HG02571 (cell line): ENCODE results near the gene ZNF614.
"Not testable (repeated sequence)": the region's sequence is repeated elsewhere in the genome, so short reads cannot be mapped to it uniquely, and the experiment has no call there.

Experiments
- ATAC-seq: cut with Tn5 transposase; IDR thresholded peaks from one replicate; pipeline ENCODE4 v1.9.1; 2021; ENCODE audit warnings: mild to moderate bottlenecking, moderate library complexity; ENCODE audit not compliant: unreplicated experiment

The ZNF614 gene

DNA sequence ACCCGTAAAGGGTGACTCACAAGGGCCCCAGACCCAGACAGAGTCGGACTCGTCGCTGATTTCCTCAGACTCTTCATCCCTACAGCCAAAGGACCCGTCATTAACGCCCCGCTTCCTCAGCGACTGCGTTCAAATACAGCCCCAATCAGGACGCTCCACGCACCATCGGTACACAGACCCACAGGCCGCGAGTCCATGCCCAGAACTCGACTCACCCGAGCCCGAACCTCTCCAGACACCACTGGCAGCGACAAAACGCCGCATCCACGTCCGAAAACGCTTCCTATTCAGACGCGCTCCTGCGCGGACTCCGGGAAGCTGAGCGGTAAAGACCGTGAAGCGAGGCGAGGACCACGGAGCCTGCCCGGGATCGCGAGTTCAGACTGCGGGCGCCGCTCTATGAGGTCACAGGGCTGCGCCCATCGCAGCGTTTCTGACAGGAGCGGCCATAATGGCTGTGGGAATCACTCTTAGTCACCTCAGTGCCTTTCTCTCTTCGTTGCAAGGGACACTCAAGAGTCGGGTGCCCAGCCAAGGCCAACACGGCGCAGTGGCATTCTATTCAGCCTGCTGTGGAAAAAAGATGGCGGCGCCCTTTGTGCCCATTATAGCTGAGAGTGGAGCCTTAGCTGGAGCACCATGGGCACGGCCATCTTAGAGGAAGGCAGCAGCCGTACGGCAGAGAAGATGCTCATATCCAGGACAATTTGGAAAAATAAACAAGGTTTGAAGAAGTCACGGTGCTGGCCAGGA lies at the start of gene ZNF614:
Gene ZNF614 (minus strand): TSS at position 353 of the 753 bp plus-strand sequence. CDS start 2,634 bp downstream, outside the sequence.
- ATAC-seq: peak; percentile 92

DNA sequence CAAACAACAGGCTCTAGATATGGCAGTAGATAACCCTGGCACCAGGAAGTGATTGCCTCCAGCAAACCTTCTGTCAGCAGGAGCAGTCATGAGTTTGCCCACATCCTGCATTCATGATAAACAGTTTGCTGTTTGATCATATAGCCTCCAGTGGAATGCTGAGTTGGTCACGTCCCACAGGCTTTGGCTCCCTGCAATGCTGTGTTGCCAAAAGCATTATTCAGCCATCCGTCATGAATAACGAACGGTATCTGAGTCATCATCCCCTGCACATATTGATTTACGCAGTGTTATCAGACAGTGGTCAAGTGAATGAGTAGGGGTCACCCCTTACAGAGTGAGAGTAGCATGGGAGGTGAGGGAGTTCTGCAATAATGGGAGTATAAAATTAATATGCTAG lies 42.3 kb upstream of the ZNF614 start:
- no peak for ATAC-seq

DNA sequence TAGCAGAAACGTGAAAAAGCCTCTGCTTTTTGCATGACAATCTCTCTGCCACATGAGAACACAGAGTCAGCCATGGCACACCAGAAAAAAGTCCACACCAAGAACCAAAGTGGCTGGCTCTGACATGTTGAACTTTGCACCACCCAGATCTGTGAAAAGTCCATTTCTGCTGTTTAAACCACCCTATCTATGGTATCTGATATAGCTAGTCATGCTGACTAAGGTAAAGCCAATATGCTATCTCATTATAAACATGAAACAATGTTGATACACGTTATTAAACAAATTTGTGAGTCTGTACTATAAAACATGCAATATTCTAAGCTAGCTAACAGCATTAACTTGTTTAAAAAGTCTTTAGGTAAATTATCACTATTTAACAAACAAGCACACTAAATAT lies 41.5 kb upstream of the ZNF614 start:
- no peak for ATAC-seq

DNA sequence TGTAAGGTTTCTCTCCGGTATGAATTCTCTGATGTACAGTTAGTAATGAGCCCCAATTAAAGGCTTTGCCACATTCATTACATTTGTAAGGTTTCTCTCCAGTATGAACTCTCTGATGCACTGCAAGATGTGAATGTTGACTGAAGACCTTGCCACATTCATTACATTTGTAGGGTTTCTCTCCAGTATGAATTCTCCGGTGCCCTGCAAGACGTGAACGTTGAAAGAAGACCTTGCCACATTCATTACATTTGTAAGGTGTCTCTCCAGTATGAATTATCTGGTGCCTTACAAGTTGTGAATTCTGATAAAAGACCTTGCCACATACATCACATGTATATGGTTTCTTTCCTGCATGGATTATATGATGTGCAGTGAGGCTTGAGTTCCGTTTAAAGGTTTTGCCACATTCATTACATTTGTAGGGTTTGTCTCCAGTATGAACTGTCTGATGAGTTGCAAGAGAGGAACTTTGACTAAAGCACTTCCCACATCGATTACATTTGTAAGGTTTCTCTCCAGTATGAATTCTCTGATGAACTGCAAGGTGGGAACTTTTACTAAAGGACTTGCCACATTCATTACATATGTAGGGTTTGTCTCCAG lies 38.2 kb upstream of the ZNF614 start:
- no peak for ATAC-seq

DNA sequence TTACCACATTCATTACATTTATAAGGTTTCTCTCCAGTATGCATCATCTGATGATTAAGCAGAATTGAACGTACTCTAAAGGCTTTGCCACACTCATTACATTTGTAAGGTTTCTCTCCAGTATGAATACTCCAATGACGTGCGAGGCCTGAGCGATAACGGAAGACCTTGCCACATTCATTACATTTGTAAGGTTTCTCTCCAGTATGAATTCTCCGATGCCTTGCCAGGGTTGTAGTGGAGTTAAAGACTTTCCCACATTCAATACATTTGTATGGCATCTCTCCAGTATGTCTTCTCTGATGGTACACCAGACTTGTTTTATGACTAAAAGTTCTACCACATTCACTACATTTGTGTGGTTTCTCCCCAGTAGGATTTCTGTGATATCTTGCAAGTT lies 37.2 kb upstream of the ZNF614 start:
- ATAC-seq: no peak

DNA sequence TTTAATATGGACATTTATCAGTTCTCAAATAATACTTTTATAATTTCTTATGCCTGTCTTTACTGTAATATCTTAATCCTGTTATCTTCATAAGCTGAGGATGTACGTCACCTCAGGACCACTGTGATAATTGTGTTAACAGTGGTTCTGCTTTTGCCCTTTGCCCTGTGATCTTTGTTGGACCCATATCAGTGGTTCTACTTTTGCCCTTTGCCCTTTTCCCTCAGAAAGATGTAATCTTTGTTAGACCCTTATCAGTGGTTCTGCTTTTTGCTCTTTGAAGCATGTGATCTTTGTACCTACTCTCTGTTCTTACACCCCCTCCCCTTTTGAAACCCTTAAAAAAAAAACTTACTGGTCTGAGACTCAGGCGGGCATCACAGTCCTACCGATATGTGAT lies 28.3 kb upstream of the ZNF614 start:
- not testable (repeated sequence) for ATAC-seq

DNA sequence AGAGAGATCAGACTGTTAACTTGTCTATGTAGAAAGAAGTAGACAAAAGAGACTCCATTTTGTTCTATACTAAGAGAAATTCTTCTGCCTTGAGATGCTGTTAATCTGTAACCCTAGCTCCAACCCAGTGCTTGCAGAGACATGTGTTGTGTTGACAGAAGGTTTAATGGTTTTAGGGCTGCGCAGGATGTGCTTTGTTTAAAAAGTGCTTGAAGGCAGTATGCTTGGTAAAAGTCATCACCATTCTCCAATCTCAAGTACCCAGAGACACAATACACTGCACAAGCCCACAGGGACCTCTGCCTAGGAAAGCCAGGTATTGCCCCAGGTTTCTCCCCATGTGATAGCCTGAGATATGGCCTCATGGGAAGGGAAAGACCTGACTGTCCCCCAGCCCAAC lies 23.6 kb upstream of the ZNF614 start:
- ATAC-seq: not testable (repeated sequence)

DNA sequence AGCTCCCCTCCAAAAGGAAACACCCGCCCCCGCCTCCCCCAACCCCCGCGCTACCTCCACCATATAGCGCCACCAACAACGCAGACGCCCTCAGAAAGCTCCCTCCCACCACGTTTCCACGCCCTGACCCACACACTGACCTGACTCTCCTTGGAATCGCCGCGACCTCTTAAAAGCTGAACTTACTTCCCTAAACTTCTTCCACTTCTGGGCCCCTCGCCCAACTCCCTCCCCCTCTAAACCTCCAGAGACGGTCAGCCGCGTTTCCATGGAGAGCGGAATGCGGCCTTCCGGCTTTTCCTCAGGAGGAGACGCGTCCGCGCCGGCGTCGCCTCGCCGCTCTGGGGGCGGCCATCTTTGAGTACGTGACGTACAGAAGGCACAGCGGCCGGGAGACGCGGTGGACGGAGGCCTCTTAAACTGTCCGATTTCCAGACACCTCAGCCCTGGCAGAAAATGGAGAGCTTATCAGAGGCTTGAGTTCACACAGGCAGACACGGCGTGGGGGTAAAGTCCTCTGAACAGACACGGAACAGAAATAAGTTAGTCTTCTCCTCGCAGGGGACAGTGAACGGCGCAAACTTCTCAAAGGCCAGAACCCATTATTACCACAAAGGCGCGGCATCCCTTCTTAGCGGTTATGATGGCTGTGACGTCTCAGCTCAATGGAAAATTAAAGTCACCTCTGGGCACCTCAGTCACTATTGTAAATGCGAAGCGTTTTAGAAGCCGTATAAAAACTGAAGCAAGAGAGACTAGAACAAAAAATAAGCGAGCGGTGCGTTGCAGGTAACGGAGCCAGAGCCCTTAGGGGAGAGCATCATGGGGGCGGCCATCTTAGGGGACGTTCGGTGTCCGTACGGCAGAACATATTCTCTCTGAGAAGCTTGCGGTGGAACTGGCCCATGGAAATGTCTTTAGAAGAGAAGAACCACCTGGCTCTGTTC lies 20.6 kb upstream of the ZNF614 start, which contains the start of gene ZNF432:
Gene ZNF432 (minus strand): TSS at position 284 of the 947 bp plus-strand sequence. CDS start 1,970 bp downstream, outside the sequence.
- peak; percentile 79 for ATAC-seq

DNA sequence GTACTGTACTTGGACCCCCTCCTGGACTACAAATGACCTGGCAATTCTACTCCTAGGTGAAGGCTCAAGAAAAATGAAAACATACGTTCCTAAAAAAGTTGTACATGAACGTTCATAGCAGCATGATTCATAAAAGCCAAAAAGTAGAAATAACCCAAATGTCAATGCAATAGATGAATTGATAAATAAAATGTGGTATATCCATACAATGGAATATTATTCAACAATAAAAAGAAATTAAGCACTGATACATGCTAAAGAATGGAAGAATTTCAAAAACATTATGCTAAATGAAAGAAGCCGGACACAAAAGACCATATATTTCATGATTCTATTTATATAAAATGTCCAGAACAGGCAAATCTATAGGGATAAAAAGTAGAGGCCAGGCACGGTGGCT lies 11.0 kb upstream of the ZNF614 start:
- no peak for ATAC-seq

DNA sequence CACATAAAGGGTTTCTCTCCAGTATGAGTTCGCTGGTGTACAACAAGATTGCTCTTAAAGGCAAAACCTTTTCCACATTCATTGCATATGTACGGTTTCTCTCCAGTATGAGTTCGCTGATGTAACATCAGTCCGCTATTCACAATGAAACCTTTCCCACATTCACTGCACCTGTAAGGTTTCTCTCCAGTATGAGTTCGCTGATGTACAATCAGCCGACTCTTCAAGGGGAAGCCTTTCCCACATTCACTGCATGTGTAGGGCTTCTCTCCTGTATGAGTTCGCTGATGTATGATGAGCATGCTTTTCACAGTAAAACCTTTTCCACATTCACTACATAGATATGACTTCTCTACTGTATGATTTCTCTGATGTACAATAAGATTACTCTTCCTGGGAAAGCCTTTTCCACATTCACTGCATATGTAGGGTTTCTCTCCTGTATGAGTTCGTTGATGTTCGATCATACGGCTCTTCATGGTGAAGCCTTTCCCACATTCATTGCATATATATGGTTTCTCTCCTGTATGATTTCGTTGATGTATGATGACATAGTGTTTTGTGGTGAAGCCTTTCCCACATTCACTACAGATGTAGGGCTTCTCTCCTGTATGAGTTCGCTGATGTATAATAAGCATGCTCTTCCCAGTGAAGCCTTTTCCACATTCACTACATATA lies 6.0 kb upstream of the ZNF614 start:
- ATAC-seq: no peak

DNA sequence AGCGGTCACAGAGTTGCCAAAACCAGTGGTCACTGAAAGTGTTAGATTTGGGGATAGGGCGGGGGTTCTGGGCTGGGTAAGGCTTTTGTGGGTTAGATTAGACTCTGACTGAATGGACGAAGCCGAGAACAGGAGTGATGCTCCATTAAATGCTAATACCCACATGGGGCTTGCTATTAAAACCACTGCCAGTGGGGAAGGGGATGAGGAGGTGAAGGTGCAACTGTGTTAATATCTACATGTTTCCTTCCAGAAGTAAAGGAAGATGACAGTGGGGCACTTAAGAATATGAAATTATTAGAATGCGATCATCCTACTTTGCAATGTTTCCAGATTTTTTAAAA lies 573 bp upstream of the ZNF614 start:
- no peak for ATAC-seq

DNA sequence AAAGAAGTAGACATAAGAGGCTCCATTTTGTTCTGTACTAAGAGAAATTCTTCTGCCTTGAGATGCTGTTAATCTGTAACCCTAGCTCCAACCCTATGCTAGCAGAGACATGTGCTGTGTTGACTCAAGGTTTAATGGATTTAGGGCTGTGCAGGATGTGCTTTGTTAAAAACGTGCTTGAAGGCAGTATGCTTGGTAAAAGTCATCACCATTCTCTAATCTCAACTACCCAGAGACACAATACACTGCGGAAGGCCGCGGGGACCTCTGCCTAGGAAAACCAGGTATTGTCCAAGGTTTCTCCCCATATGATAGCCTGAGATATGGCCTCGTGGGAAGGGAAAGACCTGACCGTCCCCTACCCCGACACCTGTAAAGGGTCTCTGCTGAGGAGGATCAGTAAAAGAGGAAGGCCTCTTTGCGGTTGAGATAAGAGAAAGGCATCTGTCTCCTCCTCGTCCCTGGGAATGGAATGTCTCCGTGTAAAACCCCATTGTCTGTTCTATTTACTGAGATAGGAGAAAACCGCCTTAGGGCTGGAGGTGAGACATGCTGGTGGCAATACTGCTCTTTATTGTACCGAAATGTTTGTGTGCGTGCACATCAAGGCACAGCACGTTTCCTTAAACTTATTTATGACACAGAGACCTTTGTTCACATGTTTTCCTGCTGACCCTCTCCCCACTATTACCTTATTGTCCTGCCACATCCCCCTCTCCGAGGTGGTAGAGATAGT lies 1.8 kb downstream of the ZNF614 start:
- ATAC-seq: not testable (repeated sequence)

DNA sequence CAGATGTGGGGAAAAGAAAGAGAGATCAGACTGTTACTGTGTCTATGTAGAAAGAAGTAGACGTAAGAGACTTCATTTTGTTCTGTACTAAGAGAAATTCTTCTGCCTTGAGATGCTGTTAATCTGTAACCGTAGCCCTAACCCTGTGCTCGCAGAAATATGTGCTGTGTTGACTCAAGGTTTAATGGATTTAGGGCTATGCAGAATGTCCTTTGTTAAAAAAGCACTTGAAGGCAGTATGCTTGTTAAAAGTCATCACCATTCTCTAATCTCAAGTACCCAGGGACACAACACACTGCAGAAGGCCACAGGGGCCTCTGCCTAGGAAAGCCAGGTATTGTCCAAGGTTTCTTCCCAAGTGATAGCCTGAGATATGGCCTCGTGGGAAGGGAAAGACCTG lies 3.7 kb downstream of the ZNF614 start:
- not testable (repeated sequence) for ATAC-seq

DNA sequence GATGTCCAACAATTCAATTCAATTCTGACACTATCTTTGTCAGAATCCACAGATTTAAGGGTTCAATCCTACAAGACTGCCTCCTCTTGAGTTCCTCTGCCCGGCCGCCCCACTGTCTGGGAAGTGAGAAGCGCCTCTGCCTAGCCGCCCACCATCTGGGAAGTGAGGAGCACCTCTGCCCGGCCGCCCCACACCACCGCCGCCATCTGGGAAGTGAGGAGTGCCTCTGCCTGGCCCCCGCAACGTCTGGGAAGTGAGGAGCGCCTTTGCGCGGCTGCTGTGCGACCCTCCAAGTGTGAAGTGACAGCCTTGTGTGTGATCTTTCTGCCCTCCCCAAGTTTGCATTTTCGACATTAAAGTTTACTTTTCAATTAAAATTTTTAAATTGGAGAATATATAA lies 6.0 kb downstream of the ZNF614 start:
- ATAC-seq: no peak

DNA sequence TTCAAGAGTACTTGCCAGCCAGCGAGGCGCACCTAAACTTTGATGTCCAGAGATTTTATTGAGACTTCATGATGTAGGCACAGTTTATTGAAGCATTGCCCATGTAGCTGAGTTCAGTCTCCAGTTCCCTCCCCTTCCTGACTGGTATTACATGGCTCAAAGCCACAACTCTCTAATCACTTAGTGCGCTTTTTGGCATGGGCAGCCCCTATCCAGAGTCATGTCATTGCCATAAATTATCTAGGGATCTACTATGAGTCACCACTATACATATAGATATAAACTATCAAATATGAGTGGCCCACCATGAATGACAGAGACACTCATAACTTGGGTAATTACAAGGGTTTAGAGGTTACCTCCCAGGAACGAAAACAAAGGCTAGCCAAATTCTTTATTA lies 7.7 kb downstream of the ZNF614 start:
- ATAC-seq: no peak

DNA sequence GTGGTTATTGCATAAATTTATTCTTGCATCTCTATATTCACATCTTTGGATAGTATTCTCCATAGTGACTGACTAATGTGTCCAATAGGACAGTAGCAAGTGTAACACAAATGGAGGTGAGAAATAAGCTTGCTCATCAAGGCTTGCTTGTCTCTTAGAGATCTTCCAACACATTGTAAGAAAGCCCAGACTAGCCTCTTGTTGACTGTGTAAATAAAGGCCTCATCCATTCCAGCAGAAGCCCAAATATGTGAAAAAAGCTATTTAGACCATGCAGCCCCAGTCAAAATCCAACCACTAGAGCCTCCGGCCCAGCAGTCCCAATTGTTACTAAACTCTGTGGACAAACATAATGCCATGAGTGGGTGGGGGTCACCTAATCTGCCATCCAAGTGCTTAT lies 17.5 kb downstream of the ZNF614 start:
- no peak for ATAC-seq

DNA sequence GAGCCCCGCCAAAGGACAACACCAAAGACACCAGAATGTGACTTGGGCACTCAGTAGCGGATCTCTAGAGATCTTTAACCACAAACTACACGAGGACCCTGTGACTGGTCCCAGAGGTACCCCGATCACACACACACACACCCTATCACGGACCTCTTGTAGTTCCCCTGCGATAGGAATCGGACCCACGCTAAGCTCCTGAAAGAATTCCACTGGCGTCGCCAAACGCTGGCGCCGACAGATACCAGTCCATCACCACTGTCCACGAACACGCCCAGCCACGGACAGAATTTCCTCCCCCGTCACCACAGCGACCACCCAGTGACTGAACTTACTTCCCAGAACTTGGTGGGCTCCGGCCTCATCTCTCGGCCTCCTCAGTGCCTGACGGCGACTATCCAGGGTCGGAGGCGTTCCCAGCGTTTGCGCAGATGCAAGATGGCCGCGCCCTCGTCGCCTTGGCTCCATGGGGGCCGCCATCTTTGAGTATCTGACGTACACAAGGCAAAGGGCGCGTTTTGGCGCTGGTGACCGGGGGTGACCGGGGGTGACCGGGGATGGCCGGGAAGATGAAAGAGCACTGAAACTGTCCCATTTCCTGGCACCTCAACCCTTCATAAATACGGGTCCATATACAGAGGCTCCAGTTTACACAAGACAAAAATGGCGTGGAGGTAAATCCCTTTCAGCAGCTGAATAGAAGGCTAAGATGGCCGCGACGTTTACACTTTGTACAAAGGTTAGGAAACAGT lies 20.2 kb downstream of the ZNF614 start, which contains the start of gene ZNF615:
Gene ZNF615 (minus strand): TSS at position 406 of the 752 bp plus-strand sequence. CDS start 4,500 bp downstream, outside the sequence.
- peak; percentile 95 for ATAC-seq

DNA sequence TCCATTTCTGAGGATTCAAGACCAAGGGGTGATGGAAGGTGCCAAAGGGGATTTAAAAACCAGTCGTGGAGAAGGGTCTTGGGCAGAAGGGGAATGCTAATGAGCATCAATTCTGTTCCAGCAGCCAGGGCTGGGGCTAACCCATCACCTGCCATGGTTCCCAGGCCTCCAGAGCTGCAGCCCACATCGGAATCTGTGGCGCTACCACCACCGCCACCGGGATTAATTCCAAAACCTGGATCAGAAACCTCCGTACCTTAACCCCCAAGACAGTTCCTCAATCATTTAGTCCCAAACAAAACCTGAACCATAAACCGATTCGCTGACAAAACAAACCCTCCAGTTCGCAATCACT lies 20.8 kb downstream of the ZNF614 start:
- ATAC-seq: no peak

DNA sequence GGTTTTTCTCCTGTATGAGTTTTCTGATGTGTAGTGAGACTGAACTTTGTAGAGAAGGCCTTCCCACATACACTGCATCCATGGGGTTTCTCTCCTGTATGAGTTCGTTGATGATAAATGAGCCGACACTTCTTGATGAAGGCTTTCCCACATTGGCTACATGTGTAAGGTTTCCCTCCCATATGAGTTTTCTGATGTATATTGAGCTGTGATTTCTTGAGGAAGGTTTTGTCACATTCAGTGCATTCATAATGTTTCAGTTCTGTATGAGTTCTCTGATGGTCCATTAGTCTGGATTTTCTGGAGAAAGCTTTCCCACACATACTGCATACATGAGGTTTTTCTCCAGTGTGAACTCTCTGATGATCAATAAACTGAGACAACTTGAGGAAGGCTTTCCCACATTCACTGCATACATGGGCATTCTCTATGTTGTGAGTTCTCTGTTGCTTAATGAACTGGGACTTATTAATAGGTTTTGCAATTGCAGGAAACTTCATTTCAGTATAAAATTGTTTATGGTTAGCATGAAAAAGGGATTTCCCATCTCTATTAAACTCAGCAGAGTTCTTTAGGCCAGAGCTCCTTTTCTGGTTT lies 34.0 kb downstream of the ZNF614 start:
- no peak for ATAC-seq
